ENCODE measurements around the gene CBY1.

- TF ChIP-seq, protein P1, sequence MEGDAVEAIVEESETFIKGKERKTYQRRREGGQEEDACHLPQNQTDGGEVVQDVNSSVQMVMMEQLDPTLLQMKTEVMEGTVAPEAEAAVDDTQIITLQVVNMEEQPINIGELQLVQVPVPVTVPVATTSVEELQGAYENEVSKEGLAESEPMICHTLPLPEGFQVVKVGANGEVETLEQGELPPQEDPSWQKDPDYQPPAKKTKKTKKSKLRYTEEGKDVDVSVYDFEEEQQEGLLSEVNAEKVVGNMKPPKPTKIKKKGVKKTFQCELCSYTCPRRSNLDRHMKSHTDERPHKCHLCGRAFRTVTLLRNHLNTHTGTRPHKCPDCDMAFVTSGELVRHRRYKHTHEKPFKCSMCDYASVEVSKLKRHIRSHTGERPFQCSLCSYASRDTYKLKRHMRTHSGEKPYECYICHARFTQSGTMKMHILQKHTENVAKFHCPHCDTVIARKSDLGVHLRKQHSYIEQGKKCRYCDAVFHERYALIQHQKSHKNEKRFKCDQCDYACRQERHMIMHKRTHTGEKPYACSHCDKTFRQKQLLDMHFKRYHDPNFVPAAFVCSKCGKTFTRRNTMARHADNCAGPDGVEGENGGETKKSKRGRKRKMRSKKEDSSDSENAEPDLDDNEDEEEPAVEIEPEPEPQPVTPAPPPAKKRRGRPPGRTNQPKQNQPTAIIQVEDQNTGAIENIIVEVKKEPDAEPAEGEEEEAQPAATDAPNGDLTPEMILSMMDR (IDR thresholded peaks at IDR 0.05): no peak
- no peak for TF ChIP-seq POLR2A (IDR thresholded peaks at IDR 0.05)
Measured at GRCh38 chr22:38710866-38711265, 54.4 kb downstream of the CBY1 start.

All from esophagus squamous epithelium (tissue), 4 donors.